ENCODE data around the gene NIT1.

The NIT1 gene

GRCh38 chr1:161153682-161154337 lies 35.9 kb downstream of the NIT1 start, which contains the start of gene UFC1:
Gene UFC1 (plus strand): TSS chr1:161153978. CDS start chr1:161153998, 20 bp downstream.
- DNase-seq = peak; percentile 92
- Histone ChIP-seq H3K27ac (peak within 1 kb of the TSS; percentile 99), H3K27me3 (replicated peaks) (no peaks in the 10 kb centered on the region), H3K4me3 (ENCODE audit: low read depth, low read length) (peak within 1 kb of the TSS; percentile 97), H3K36me3 (replicated peaks) (no peaks in the 10 kb centered on the region)
- no peak for TF ChIP-seq CTCF (IDR thresholded peaks at IDR 0.05; ENCODE audit: low read depth, low read length, missing control alignments)
- in situ Hi-C loops (cut with HindIII; ENCODE audit: low pct_ligation_motif_present, low sequenced_read_pairs) = no loop called here

- in situ Hi-C loops (cut with HindIII; ENCODE audit: low pct_ligation_motif_present, low sequenced_read_pairs) = no loop called here
- H3K27ac ChIP-seq = no peak overlapping the region
- no peaks in the 10 kb centered on the region for H3K27me3 ChIP-seq (replicated peaks)
- peaks cover 5% of the 10 kb centered on the region for H3K36me3 ChIP-seq (replicated peaks)
- no peak for TF ChIP-seq CTCF (IDR thresholded peaks at IDR 0.05; ENCODE audit: low read depth, low read length, missing control alignments)
- no peak overlapping the region for H3K4me3 ChIP-seq (ENCODE audit: low read depth, low read length)
- no peak for DNase-seq
Observed at GRCh38 chr1:161157867-161158266, 40.0 kb downstream of the NIT1 start.

- Histone ChIP-seq H3K27me3 (replicated peaks) (no peaks in the 10 kb centered on the region), H3K4me3 (ENCODE audit: low read depth, low read length) (peak overlapping the region; percentile 91), H3K36me3 (replicated peaks) (peaks cover 5% of the 10 kb centered on the region), H3K27ac (no peak overlapping the region)
- in situ Hi-C loops (cut with HindIII; ENCODE audit: low pct_ligation_motif_present, low sequenced_read_pairs) = no loop called here
- TF ChIP-seq CTCF (IDR thresholded peaks at IDR 0.05; ENCODE audit: low read depth, low read length, missing control alignments) = no peak
- DNase-seq = no peak
Observed at GRCh38 chr1:161158316-161159010, 40.6 kb downstream of the NIT1 start.

GRCh38 chr1:161159087-161159912 lies 41.4 kb downstream of the NIT1 start, which contains the start of gene USP21:
Gene USP21 (plus strand): TSS chr1:161159500. CDS start chr1:161160641, 1,141 bp downstream.
- Histone ChIP-seq H3K4me3 (ENCODE audit: low read depth, low read length) (peak within 1 kb of the TSS; percentile 91), H3K36me3 (replicated peaks) (peaks cover 5% of the 10 kb centered on the region), H3K27me3 (replicated peaks) (no peaks in the 10 kb centered on the region), H3K27ac (peak within 1 kb of the TSS; percentile 85)
- in situ Hi-C loops (cut with HindIII; ENCODE audit: low pct_ligation_motif_present, low sequenced_read_pairs) = no loop called here
- peak; percentile 62 for TF ChIP-seq CTCF (IDR thresholded peaks at IDR 0.05; ENCODE audit: low read depth, low read length, missing control alignments)
- DNase-seq = peak; percentile 82

GRCh38 chr1:161159913-161160243 lies 42.0 kb downstream of the NIT1 start:
- Histone ChIP-seq H3K4me3 (ENCODE audit: low read depth, low read length) (peak overlapping the region; percentile 91), H3K36me3 (replicated peaks) (peaks cover 5% of the 10 kb centered on the region), H3K27me3 (replicated peaks) (no peaks in the 10 kb centered on the region), H3K27ac (peak overlapping the region; percentile 85)
- in situ Hi-C loops (cut with HindIII; ENCODE audit: low pct_ligation_motif_present, low sequenced_read_pairs) = no loop called here
- no peak for DNase-seq
- TF ChIP-seq CTCF (IDR thresholded peaks at IDR 0.05; ENCODE audit: low read depth, low read length, missing control alignments) = no peak

Measured in brain microvascular endothelial cell (primary cell).